ENCODE measurements around the gene C6orf47.

DNA sequence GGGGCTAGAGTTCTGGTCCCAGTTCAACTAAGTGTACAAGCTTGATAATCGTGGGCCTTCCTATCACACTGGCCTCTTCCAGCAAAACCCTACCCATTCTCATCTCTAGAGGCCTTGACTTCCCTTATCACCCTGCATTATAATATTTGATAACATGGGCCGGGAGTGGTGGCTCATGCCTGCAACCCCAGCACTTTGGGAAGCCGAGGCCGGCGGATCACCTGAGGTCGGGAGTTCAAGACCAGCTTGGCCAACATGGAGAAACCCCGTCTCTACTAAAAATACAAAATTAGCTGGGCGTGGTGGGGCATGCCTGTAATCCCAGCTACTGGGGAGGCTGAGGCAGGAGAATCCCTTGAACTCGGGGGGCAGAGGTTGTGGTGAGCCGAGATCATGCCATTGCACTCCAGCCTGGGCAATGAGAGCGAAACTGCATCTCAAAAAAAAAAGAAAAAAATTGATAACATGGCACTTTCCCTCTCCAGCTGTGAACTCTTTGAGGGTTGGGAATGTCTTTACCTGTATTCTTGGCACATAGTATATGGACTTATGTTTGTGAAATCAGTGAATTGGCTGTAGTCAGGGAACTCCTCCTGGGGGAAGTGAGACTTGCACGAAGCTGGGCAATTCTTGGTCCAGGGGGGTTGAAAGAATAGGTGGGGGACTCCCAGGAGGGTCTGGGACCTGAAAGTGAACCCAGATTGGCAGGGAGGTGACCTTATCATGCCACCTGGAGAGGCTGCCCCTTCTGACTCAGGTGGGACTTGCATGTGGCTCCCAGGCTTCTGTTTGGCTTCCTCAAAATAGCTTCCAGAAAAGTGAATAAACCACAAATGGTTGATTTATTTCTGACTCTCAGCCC lies 915 bp upstream of the C6orf47 start:
- TF ChIP-seq, protein P1, sequence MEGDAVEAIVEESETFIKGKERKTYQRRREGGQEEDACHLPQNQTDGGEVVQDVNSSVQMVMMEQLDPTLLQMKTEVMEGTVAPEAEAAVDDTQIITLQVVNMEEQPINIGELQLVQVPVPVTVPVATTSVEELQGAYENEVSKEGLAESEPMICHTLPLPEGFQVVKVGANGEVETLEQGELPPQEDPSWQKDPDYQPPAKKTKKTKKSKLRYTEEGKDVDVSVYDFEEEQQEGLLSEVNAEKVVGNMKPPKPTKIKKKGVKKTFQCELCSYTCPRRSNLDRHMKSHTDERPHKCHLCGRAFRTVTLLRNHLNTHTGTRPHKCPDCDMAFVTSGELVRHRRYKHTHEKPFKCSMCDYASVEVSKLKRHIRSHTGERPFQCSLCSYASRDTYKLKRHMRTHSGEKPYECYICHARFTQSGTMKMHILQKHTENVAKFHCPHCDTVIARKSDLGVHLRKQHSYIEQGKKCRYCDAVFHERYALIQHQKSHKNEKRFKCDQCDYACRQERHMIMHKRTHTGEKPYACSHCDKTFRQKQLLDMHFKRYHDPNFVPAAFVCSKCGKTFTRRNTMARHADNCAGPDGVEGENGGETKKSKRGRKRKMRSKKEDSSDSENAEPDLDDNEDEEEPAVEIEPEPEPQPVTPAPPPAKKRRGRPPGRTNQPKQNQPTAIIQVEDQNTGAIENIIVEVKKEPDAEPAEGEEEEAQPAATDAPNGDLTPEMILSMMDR (conservative IDR thresholded peaks at IDR 0.05; ENCODE audit: low read length), result 0 out of 2 replicates have a peak, but pooled peaks have one; percentile 12
- TF ChIP-seq EZH2phosphoT487 (IDR thresholded peaks at IDR 0.05; ENCODE audit: borderline replicate concordance, low read depth, low read length), result no peak

All from OCI-LY7 (cell line).